ENCODE data around the gene SERPINB7.
A peak's percentile ranks its signal among the peaks of the same experiment; 100 is the strongest.

Gene SERPINB7

DNA sequence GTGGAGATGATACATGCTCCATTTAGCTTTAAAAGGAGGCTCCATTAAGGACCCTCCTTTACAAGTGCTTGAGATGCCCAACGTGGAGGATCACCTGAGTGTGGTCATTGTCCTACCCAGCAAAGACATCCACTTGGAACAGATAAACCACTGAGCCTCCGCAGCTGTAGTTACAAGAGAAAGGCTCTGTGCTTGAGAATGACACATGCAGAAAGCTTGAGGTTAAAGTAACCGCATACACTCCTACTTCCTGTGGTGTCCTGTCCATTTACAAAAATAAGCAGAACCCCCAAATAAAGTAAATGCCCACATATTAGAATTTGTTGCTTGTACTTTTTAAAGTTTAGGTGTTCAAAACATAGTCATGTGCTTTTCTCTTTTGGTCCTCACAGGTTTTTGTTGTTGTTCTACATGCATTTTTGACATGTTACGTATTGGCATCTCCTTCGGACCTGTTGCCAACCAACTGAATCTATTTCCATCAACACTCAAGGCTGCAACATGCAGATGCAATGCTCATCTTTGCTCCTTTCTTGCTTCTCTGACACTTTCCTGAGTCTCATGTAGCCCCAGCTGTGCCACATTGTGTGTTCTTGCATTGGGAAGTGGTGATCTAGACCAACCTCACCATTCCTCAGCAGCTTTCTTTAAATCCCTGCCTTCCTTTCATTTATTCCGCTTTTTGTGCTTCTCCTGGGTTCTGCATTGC is 56.0 kb downstream of the SERPINB7 start:
- ChIA-PET CTCF (interaction anchor here (0.9 to 2.2 kb wide), 7 partner anchors 14 to 316 kb away, joined by 3 to 9 read pairs (median 3); no protein-coding TSS in a partner anchor), POLR2A (interaction anchor here (0.7 to 1.3 kb wide), 2 partner anchors 14 to 89 kb away, joined by 4 read pairs; no protein-coding TSS in a partner anchor)
- no peak overlapping the region for H3K4me3 ChIP-seq (ENCODE audit: low read depth, low read length)
- TF ChIP-seq, protein P1, sequence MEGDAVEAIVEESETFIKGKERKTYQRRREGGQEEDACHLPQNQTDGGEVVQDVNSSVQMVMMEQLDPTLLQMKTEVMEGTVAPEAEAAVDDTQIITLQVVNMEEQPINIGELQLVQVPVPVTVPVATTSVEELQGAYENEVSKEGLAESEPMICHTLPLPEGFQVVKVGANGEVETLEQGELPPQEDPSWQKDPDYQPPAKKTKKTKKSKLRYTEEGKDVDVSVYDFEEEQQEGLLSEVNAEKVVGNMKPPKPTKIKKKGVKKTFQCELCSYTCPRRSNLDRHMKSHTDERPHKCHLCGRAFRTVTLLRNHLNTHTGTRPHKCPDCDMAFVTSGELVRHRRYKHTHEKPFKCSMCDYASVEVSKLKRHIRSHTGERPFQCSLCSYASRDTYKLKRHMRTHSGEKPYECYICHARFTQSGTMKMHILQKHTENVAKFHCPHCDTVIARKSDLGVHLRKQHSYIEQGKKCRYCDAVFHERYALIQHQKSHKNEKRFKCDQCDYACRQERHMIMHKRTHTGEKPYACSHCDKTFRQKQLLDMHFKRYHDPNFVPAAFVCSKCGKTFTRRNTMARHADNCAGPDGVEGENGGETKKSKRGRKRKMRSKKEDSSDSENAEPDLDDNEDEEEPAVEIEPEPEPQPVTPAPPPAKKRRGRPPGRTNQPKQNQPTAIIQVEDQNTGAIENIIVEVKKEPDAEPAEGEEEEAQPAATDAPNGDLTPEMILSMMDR (IDR thresholded peaks at IDR 0.05; ENCODE audit: insufficient read depth, low read length, missing control alignments), result no peak
- DNase-seq (ENCODE audit: low read depth, low spot score), result no peak

GRCh38 chr18:63832470-63832869 is 57.3 kb downstream of the SERPINB7 start:
- ChIA-PET POLR2A (no interaction called here), CTCF (interaction anchor here (0.8 to 2.2 kb wide), 4 partner anchors 9 to 255 kb away, joined by 3 to 9 read pairs (median 4); no protein-coding TSS in a partner anchor)
- DNase-seq (ENCODE audit: low read depth, low spot score), result peak; percentile 77
- no peak overlapping the region for H3K4me3 ChIP-seq (ENCODE audit: low read depth, low read length)
- TF ChIP-seq, protein P1 (IDR thresholded peaks at IDR 0.05; ENCODE audit: insufficient read depth, low read length, missing control alignments), result no peak

DNA sequence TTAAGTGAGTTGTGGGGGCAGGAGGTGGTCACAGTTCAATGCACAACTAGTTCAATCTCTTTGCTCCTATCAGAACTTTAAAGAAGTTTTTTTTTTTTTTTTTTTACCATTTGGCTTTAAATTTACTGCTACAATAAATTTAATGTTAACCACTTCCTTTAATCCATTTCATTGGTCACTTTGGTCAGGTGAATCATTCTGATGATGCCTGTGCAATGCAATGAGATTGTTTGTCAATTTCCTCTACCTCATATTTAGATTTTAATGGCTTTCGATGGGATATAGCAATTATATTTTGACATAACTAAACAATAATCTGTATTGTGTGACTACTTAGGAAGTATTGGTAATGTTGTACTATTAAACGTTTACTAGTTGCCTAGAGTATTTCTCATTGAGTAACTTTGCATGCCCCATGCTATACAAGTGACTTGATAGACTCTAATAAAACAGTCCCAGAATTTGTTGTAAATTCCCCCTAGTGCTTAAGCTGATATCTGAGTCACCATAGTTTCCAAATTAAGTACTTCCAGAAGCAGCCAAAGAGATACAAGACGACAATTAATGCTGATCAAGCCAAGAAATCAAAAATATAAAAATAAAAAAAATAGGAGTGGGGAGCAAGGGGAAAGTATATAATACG is 59.4 kb downstream of the SERPINB7 start:
- no peak for DNase-seq (ENCODE audit: low read depth, low spot score)
- CTCF ChIA-PET, result no interaction called here
- no peak overlapping the region for H3K4me3 ChIP-seq (ENCODE audit: low read depth, low read length)
- TF ChIP-seq, protein P1 (IDR thresholded peaks at IDR 0.05; ENCODE audit: insufficient read depth, low read length, missing control alignments), result no peak
- POLR2A ChIA-PET, result no interaction called here

GRCh38 chr18:63836456-63836855 is 61.2 kb downstream of the SERPINB7 start:
- TF ChIP-seq, protein P1 (IDR thresholded peaks at IDR 0.05; ENCODE audit: insufficient read depth, low read length, missing control alignments), result no peak
- ChIA-PET POLR2A (no interaction called here), CTCF (interaction anchor here (1.1 to 13.8 kb wide), 4 partner anchors 10 to 323 kb away, joined by 3 to 555 read pairs (median 15); no protein-coding TSS in a partner anchor)
- DNase-seq (ENCODE audit: low read depth, low spot score), result no peak
- no peak overlapping the region for H3K4me3 ChIP-seq (ENCODE audit: low read depth, low read length)

GRCh38 chr18:63837590-63837989 is 62.4 kb downstream of the SERPINB7 start:
- DNase-seq (ENCODE audit: low read depth, low spot score), result no peak
- no peak overlapping the region for H3K4me3 ChIP-seq (ENCODE audit: low read depth, low read length)
- TF ChIP-seq, protein P1 (IDR thresholded peaks at IDR 0.05; ENCODE audit: insufficient read depth, low read length, missing control alignments), result no peak
- CTCF ChIA-PET, result interaction anchor here (1.4 to 13.8 kb wide), 5 partner anchors 11 to 325 kb away, joined by 5 to 555 read pairs (median 8); no protein-coding TSS in a partner anchor
- POLR2A ChIA-PET, result no interaction called here

DNA sequence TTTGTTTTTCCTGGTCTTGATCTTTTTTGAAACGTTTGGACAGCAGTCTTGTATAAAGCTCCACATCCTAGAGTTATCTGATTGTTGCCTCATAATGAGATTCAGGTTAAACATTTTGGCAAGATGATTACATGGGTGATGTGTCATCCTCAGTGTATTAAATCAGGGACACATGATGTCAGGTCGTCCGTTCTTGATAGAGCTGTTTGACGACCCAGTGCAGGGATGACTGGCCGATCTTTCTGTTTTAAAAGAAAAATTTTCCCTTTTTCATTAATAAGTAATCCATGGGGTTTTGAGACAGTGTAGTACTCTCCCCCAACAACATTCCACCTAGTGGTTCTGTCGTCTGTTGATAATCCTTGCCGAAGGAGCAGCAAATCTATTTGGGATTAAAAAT is 67.8 kb downstream of the SERPINB7 start:
- POLR2A ChIA-PET, result no interaction called here
- CTCF ChIA-PET, result interaction anchor here (0.6 to 13.8 kb wide), 26 partner anchors 10 to 397 kb away, joined by 3 to 555 read pairs (median 4); no protein-coding TSS in a partner anchor
- TF ChIP-seq, protein P1 (IDR thresholded peaks at IDR 0.05; ENCODE audit: insufficient read depth, low read length, missing control alignments), result no peak

More for the DNA sequence above, 67.8 kb downstream of the SERPINB7 start:
- DNase-seq (ENCODE audit: low read depth, low spot score), result no peak
- no peak overlapping the region for H3K4me3 ChIP-seq (ENCODE audit: low read depth, low read length)
